HG02623 (cell line): Measurements from ENCODE around the gene TCTA.
A peak's percentile ranks its signal among the peaks of the same experiment; 100 is the strongest.

Experiments used
- ATAC-seq: cut with Tn5 transposase; IDR thresholded peaks from one replicate; pipeline ENCODE4 v1.9.1; 2021; ENCODE audit warnings: moderate library complexity; ENCODE audit not compliant: unreplicated experiment

Gene TCTA

DNA sequence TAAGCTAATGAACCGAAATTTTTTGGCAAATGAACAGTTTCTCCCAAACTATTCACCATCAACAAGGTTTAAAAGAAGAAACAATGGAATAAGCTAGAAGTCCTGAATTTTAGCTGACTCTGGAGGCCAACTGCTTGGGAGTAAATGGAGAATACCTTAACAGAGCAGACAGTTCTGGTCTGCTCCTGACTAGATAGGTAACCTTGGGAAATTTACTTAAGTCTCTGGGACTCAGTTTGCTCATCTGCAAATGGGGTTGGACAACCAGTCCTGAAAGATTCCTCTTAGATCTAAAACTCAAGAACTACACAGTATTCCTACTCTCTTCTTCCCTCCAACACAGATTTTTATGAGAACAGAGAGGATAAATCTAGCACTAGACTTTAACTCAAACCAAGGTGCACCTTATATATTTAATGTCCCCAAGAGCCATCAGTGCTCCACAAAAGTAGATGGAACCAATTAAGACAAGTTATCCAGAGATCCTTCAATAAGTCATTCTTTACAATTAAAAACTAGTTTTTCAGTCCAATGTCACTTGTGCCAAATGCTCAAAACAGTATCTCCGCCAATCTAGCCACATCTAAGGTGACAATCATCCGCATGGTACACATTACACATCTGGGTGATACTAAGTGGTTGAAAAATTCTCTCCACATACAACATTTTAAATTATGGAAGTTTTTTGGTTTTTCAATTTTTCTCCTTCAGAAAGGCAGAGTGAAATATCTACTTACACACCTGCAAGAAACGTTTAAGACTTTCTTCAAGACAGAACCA, 2.0 kb upstream of the TCTA start:
- no peak for ATAC-seq

- ATAC-seq = no peak
Measured at GRCh38 chr3:49410846-49411534, 1.2 kb upstream of the TCTA start.

DNA sequence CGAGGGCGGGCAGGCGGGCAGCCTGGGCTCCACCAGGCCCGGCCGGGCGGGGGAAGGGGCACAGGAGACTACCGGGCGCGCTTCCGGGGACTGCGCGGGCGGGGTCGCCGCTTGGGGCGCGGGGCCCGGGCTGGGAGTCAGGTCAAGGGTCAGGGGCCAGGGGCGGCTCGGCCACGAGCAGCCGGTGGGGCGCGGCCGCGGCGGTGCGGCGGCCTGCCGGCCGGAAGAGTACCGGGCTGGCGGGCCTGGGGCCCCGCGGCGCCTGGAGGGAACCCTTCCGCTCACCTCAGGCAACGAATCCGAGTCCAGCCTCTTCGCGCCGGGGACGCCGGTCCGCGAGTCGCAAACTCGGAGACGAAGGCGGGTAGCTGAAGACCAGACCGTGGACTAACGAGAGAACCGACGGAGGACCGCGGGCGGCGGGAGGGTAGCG, 672 bp upstream of the TCTA start:
- ATAC-seq = peak; percentile 31

GRCh38 chr3:49412632-49413337, 562 bp downstream of the TCTA start:
- no peak for ATAC-seq

- no peak for ATAC-seq
Measured at GRCh38 chr3:49413338-49413734, 1.1 kb downstream of the TCTA start.

DNA sequence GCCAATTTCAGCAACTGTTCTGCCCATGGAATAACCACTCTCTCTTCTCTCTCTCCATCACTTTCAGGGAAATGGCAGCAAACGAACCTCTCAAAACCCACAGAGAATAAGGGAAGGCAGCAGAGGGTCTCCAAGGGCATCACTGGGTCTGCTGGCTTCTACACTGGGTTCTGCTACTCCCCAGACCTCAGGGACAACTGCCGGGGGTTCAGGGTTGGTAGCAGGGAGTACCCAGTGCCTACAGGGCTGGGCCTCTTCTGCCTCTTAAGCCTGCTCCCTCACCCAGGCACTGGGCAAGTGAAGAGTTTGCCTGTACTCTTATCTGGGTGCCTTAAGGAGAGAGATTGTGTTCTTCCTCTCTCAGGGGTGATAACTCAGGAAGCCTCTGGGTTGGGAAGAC, 2.5 kb downstream of the TCTA start:
- no peak for ATAC-seq

- ATAC-seq = no peak
Measured at GRCh38 chr3:49415931-49416601, 3.8 kb downstream of the TCTA start.

DNA sequence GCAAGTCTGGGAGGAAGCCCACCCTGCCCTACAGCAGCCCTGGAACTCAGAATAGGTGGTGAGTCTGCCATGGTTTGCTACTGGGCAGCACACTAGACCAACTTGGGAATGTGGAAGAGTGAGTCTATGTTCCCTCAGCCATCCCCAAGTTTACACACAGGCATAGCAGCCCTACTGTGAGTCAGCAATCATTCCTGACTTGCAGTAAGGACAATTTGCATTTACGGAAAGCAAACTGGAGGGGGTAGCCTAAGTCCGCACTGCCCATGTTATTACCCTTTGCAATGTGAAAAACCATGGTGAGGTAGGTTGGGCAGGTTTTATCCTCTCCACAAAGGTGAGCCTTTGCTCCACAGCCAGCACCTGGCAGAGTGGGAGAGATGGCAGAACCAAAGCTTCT, 4.6 kb downstream of the TCTA start:
- no peak for ATAC-seq

- ATAC-seq = no peak
Measured at GRCh38 chr3:49417516-49418120, 5.4 kb downstream of the TCTA start.

DNA sequence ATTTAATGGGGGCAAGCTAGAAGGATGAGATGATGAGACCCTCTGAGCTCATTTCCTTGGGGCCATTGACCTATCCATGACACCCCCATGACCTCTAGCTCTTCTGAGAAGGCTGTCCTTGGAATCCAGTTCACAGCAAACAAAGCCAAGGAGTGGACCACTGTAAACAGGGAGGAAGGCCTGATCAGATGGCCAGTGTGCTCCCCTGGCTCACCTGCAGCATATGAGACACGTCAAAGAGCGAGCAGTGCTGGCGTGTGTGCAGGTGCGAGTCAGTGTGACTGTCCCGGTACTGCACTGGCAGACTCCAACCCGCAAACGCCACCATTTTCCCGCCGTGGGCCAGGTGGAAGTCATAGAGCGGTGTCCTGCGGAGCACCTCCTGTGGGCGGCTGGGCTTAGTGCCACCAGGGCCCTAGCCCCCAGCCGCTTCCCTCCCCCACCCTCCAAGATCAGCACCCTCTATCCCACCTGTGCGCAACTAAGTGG, 9.7 kb downstream of the TCTA start:
- ATAC-seq = no peak

- no peak for ATAC-seq
Measured at GRCh38 chr3:49422379-49423248, 10.4 kb downstream of the TCTA start, which contains the start of gene AMT. TSS of gene AMT (minus strand) at chr3:49422473. CDS start at chr3:49422450, 23 bp downstream.

DNA sequence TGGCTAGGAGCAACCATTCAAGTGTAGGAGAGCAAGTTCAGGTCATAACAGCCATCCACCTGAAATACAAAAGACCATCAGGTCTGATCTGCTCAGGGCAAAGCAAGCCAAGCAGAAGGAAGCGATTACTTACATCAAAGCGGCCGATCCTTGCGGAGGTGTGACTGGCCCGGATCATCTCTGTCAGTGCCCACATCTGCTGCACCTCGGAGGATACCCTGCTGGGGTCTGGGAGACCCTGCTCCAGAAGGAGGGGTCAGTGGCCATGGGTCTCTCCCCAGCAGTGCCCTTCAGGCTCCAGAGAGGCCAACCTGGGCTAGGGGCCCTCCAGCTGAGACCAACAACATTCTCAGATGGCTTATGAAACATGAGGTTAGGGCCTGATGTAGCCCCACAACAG, 12.6 kb downstream of the TCTA start:
- no peak for ATAC-seq

- ATAC-seq = no peak
Measured at GRCh38 chr3:49427586-49427985, 15.4 kb downstream of the TCTA start.

GRCh38 chr3:49428752-49429080, 16.5 kb downstream of the TCTA start:
- no peak for ATAC-seq

DNA sequence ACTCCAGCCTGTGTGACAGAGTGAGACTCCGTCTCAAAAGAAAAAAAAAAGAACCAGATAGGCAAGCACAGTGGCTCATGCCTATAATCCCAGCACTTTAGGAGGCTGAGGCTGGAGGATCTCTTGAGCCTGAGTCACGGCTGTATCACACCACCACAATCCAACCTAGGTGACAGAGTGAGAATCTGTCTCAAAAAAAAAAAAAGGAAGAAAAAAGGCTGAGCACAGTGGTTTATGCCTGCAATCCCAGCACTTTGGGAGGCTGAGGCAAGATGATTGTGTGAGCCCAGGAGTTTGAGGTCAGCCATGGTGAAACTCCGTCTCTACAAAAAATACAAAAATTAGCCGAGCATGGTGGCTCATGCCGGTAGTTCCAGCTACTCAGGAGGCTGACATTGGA, 22.5 kb downstream of the TCTA start:
- no peak for ATAC-seq

DNA sequence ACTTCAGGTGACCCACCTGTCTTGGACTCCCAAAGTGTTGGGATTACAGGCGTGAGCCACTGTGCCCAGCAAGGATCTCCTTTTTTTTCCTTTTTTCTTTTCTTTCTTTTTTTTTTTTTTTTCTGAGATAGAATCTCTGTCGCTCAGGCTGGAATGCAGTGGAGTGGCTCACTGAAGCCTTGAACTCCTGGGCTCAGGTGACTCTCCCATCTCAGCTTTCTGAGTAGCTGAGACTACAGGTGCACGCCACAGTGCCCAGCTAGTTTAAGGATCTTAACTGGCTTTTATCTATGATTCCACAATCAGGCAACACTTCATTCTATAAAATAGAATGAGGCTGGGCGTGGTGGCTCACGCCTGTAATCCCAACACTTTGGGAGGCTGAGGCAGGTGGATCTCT, 33.2 kb downstream of the TCTA start:
- ATAC-seq = no peak

DNA sequence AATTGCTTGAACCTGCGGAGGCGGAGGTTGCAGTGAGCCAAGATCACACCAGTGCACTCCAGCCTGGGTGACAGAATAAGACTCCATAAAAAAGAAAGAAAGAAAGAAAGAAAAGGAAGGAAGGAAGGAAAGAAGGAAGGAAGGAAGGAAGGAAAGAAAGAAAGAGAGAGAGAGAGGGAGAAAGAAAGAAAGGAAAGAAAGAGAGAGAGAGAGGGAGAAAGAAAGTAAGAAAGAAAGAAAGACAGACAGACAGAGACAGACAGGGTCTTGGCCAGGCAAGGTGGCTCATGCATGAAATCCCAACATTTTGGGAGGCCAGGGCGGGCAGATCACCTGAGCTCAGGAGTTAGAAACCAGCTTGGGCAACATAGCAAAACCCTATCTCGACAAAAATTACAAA, 41.4 kb downstream of the TCTA start:
- ATAC-seq = no peak

DNA sequence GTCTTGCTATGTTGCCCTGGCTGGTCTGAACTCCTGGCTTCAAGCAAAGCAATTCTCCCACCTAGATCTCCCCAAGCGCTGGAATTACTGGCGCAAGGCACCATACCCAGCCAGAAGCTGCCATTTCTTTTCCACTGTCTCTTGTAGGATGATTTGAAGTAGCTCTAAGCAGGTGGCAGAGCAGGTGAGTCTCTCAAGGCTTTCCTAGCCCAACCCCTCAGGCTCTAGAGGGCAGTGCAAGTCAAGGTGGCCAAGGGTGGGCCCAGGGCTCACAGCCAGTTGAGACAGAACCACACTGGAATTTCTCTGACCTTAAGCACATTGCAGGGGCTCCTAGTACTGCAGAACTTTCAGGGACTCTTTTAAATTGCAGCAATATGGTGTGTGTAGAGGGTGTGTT, 42.2 kb downstream of the TCTA start:
- ATAC-seq = no peak

GRCh38 chr3:49454898-49455681, 42.9 kb downstream of the TCTA start:
- ATAC-seq = no peak
